Progenitor cell of endocrine pancreas (in vitro differentiated cells): ENCODE data around the gene SLC16A10. TPM values are rescaled to one million over a fixed set of nuclear protein-coding genes. Genes with fewer than 3 reads are reported as not detected.
"Not testable (repeated sequence)": the region's sequence is repeated elsewhere in the genome, so short reads cannot be mapped to it uniquely, and the experiment has no call there.

Experiments
- DNase-seq: peaks from one replicate; pipeline ENCODE4 v3.0.0; 2021; ENCODE audit warnings: low spot score; ENCODE audit not compliant: unreplicated experiment
- H3K27ac Mint-ChIP-seq: 2 replicates; pipeline ENCODE4 v1.8.0; 2021; ENCODE audit warnings: mild to moderate bottlenecking, moderate library complexity, mixed read lengths
- H3K27me3 Mint-ChIP-seq: 2 replicates; pipeline ENCODE4 v1.8.0; 2021; ENCODE audit warnings: mixed read lengths
- H3K36me3 Mint-ChIP-seq: 2 replicates; pipeline ENCODE4 v1.8.0; 2022; ENCODE audit warnings: mixed read lengths; ENCODE audit not compliant: insufficient read depth
- H3K4me1 Mint-ChIP-seq: 2 replicates; pipeline ENCODE4 v1.8.0; 2021; ENCODE audit warnings: low read depth, mixed read lengths
- H3K4me3 Mint-ChIP-seq: 2 replicates; pipeline ENCODE4 v1.8.0; 2021; ENCODE audit warnings: low read depth, mild to moderate bottlenecking, moderate library complexity, mixed read lengths
- H3K9me3 Mint-ChIP-seq: 2 replicates; pipeline ENCODE4 v1.8.0; 2021; ENCODE audit warnings: low read depth, mixed read lengths
- CTCF ChIP-seq: fragments of 200-600 bp; sonication (generic); IDR thresholded peaks from one replicate; pipeline ENCODE4 v1.5.0; 2021; ENCODE audit warnings: antibody characterized with exemption, mild to moderate bottlenecking; ENCODE audit not compliant: unreplicated experiment
- total RNA-seq: library from RNA; stranded (reverse); gene quantifications from 2 replicates; pipeline ENCODE4 v1.2.1, GENCODE V29; 2021

The SLC16A10 gene
- total RNA-seq, 1 donor from 2014 or later: 7.0 TPM

GRCh38 chr6:111190637-111191036, 103.3 kb downstream of the SLC16A10 start:
- Mint-ChIP-seq H3K4me3 (no peak overlapping the region), H3K4me1 (no peaks in the 10 kb centered on the region), H3K9me3 (peaks cover 10% of the 10 kb centered on the region), H3K27ac (no peak overlapping the region), H3K27me3 (no peaks in the 10 kb centered on the region), H3K36me3 (peaks cover 2% of the 10 kb centered on the region)
- no peak for DNase-seq
- TF ChIP-seq CTCF: no peak

- H3K36me3 Mint-ChIP-seq, H3K4me3 Mint-ChIP-seq, H3K27me3 Mint-ChIP-seq, H3K27ac Mint-ChIP-seq, DNase-seq, H3K4me1 Mint-ChIP-seq: not testable (repeated sequence)
- H3K9me3 Mint-ChIP-seq: peaks cover 10% of the 10 kb centered on the region
These were observed 103.8 kb downstream of the SLC16A10 start for GRCh38 chr6:111191136-111191535.

- H3K4me1 Mint-ChIP-seq: no peaks in the 10 kb centered on the region
- peaks cover 2% of the 10 kb centered on the region for H3K36me3 Mint-ChIP-seq
- H3K27me3 Mint-ChIP-seq: no peaks in the 10 kb centered on the region
- H3K27ac Mint-ChIP-seq: no peak overlapping the region
- H3K9me3 Mint-ChIP-seq: peaks cover 10% of the 10 kb centered on the region
- DNase-seq: no peak
- TF ChIP-seq CTCF: no peak
- no peak overlapping the region for H3K4me3 Mint-ChIP-seq
These were observed 105.7 kb downstream of the SLC16A10 start for GRCh38 chr6:111192911-111193555.

- Mint-ChIP-seq H3K4me1 (peaks cover 10% of the 10 kb centered on the region), H3K9me3 (peaks cover 3% of the 10 kb centered on the region), H3K27ac (no peak overlapping the region), H3K27me3 (no peaks in the 10 kb centered on the region), H3K36me3 (peaks cover 2% of the 10 kb centered on the region), H3K4me3 (no peak overlapping the region)
- no peak for DNase-seq
- no peak for TF ChIP-seq CTCF
These were observed 108.4 kb downstream of the SLC16A10 start for GRCh38 chr6:111195656-111196055.

GRCh38 chr6:111198841-111199240, 111.5 kb downstream of the SLC16A10 start:
- Mint-ChIP-seq H3K4me1 (peaks cover 17% of the 10 kb centered on the region), H3K27ac (no peak overlapping the region), H3K9me3 (no peaks in the 10 kb centered on the region), H3K36me3 (no peaks in the 10 kb centered on the region), H3K27me3 (no peaks in the 10 kb centered on the region), H3K4me3 (no peak overlapping the region)
- no peak for DNase-seq
- TF ChIP-seq CTCF: no peak

GRCh38 chr6:111199935-111200334, 112.6 kb downstream of the SLC16A10 start:
- no peak for DNase-seq
- H3K27ac Mint-ChIP-seq: peak overlapping the region; percentile 38
- no peaks in the 10 kb centered on the region for H3K27me3 Mint-ChIP-seq
- no peaks in the 10 kb centered on the region for H3K36me3 Mint-ChIP-seq
- TF ChIP-seq CTCF: no peak
- no peaks in the 10 kb centered on the region for H3K9me3 Mint-ChIP-seq
- peak overlapping the region; percentile 1 for H3K4me3 Mint-ChIP-seq
- H3K4me1 Mint-ChIP-seq: peaks cover 17% of the 10 kb centered on the region
